OCI-LY7 (cell line): Measurements from ENCODE around the gene ASCL5. TPM values are rescaled to one million over a fixed set of nuclear protein-coding genes. Genes with fewer than 3 reads are reported as not detected.

Experiments used
- BruUV-seq: library from RNA; stranded (reverse); fragments of 400-500 nt; replicated peaks from 2 replicates; lab custom pipeline; 2021; lab: Mats Ljungman, UMichigan
- CTCF ChIA-PET: fragments of 300-600 bp; sonication (Branson Sonifier 250); formaldehyde crosslinking; loops from one replicate; lab custom pipeline; 2022; ENCODE audit warnings: antibody characterized with exemption; ENCODE audit not compliant: unreplicated experiment; lab: Charles Lee
- POLR2A ChIA-PET: fragments of 300-600 bp; sonication (Branson Sonifier 250); formaldehyde crosslinking; loops from one replicate; lab custom pipeline; 2022; ENCODE audit warnings: antibody characterized with exemption; lab: Charles Lee
- DNase-seq: peaks from one replicate; pipeline ENCODE4 v3.0.0-alpha.2; 2015; ENCODE audit warnings: low spot score
- H2AFZ ChIP-seq: fragments of 200-600 bp; sonication (generic), shearing (Covaris generic); 2 replicates; pipeline ENCODE4 v1.6.1; 2014; ENCODE audit warnings: mild to moderate bottlenecking, antibody characterized with exemption, low read length, moderate library complexity
- H3K27ac ChIP-seq: fragments of 200-600 bp; sonication (generic); 2 replicates; pipeline ENCODE4 v1.5.1; 2014; ENCODE audit warnings: mixed run types, low read depth, mild to moderate bottlenecking, moderate library complexity, low read length, inconsistent platforms; ENCODE audit not compliant: poor library complexity, severe bottlenecking
- H3K36me3 ChIP-seq: fragments of 200-600 bp; sonication (generic); 2 replicates; pipeline ENCODE4 v1.6.1; 2014; ENCODE audit warnings: mild to moderate bottlenecking, antibody characterized with exemption, low read length, moderate library complexity, mixed read lengths; ENCODE audit not compliant: insufficient read depth
- H3K4me1 ChIP-seq: fragments of 200-600 bp; sonication (generic); 2 replicates; pipeline ENCODE4 v1.5.1; 2014; ENCODE audit warnings: mild to moderate bottlenecking, low read length; ENCODE audit not compliant: insufficient read depth, poor library complexity, severe bottlenecking
- H3K4me2 ChIP-seq: fragments of 200-600 bp; sonication (generic); 2 replicates; pipeline ENCODE4 v1.6.1; 2014; ENCODE audit warnings: mild to moderate bottlenecking, low read length
- H3K4me3 ChIP-seq: fragments of 200-600 bp; sonication (generic); 2 replicates; pipeline ENCODE4 v1.5.1; 2014; ENCODE audit warnings: mild to moderate bottlenecking, low read depth, low read length; ENCODE audit not compliant: poor library complexity, severe bottlenecking
- H3K79me2 ChIP-seq: fragments of 200-600 bp; sonication (generic); 2 replicates; pipeline ENCODE4 v1.6.1; 2016; ENCODE audit warnings: low read depth, mild to moderate bottlenecking, low read length, moderate library complexity, mixed read lengths; ENCODE audit not compliant: insufficient read depth
- H3K9me2 ChIP-seq: fragments of 200-600 bp; sonication (generic); 2 replicates; pipeline ENCODE4 v1.6.1; 2016; ENCODE audit warnings: mild to moderate bottlenecking, low read length, mixed read lengths; ENCODE audit not compliant: insufficient read depth
- H3K9me3 ChIP-seq: fragments of 200-600 bp; sonication (generic); 2 replicates; pipeline ENCODE4 v1.6.1; 2014; ENCODE audit warnings: mild to moderate bottlenecking, mixed run types, low read length, mixed read lengths
- H4K20me1 ChIP-seq: fragments of 200-600 bp; sonication (generic); 2 replicates; pipeline ENCODE4 v1.6.1; 2014; ENCODE audit warnings: mild to moderate bottlenecking, antibody characterized with exemption, low read length, moderate library complexity, mixed read lengths; ENCODE audit not compliant: insufficient read depth
- CTCF ChIP-seq: fragments of 200-600 bp; sonication (generic); conservative IDR thresholded peaks from 2 replicates; pipeline ENCODE4 v1.5.1; 2014; ENCODE audit warnings: mild to moderate bottlenecking, antibody characterized with exemption, low read length, moderate library complexity, mixed read lengths
- EZH2phosphoT487 ChIP-seq: fragments of 200-600 bp; sonication (generic); IDR thresholded peaks from 2 replicates; pipeline ENCODE4 v1.6.1; 2018; ENCODE audit warnings: low read depth, borderline replicate concordance, mild to moderate bottlenecking, mixed run types, antibody characterized with exemption, low read length, moderate library complexity, mixed read lengths
- intact Hi-C: fragments of 100-400 bp; cut with micrococcal nuclease; formaldehyde crosslinking; loops from one replicate; pipeline ENCODE4 v1.10.0; 2022; ENCODE audit not compliant: unreplicated experiment
- total RNA-seq, 2 experiments: library from RNA; depleted of rRNA in 1 of 2; stranded (reverse); fragments of >200 nt in 1 of 2; shearing (Covaris generic) in 1 of 2; gene quantifications; 2 replicates each; pipeline ENCODE4 v1.2.3, GENCODE V29; 2014 to 2022

The ASCL5 gene
- total RNA-seq, 2 experiments from 2014 or later, result not detected

- DNase-seq, result no peak
- H3K9me3 ChIP-seq, result no peaks in the 10 kb centered on the region
- no peaks in the 10 kb centered on the region for H3K9me2 ChIP-seq
- ChIA-PET CTCF (no interaction called here), POLR2A (no interaction called here)
- no peaks in the 10 kb centered on the region for H3K79me2 ChIP-seq
- intact Hi-C loops, result no loop called here
- peaks cover 20% of the 10 kb centered on the region; the same call in 1 of the 2 replicates for H3K36me3 ChIP-seq
- BruUV-seq, result no TSS peak
- no peak for TF ChIP-seq EZH2phosphoT487
- TF ChIP-seq CTCF, result no peak
- no peak overlapping the region for H3K4me2 ChIP-seq
- H3K4me3 ChIP-seq, result no peak overlapping the region
- H2AFZ ChIP-seq, result no peak overlapping the region
- H3K4me1 ChIP-seq, result no peaks in the 10 kb centered on the region
- no peaks in the 10 kb centered on the region for H4K20me1 ChIP-seq
- no peak overlapping the region for H3K27ac ChIP-seq
Measured at GRCh38 chr1:201140235-201140940, 13.4 kb upstream of the ASCL5 start.

GRCh38 chr1:201139756-201140155 is 12.8 kb upstream of the ASCL5 start:
- H3K36me3 ChIP-seq, result peaks cover 14% of the 10 kb centered on the region; the same call in 1 of the 2 replicates
- TF ChIP-seq CTCF (no peak), EZH2phosphoT487 (no peak)
- H3K4me1 ChIP-seq, result no peaks in the 10 kb centered on the region
- intact Hi-C loops, result no loop called here
- no peak overlapping the region for H3K4me2 ChIP-seq
- H4K20me1 ChIP-seq, result no peaks in the 10 kb centered on the region
- no peak overlapping the region for H2AFZ ChIP-seq
- H3K27ac ChIP-seq, result no peak overlapping the region
- CTCF ChIA-PET, result no interaction called here
- no peak overlapping the region for H3K4me3 ChIP-seq
- BruUV-seq, result no TSS peak
- no peaks in the 10 kb centered on the region for H3K9me2 ChIP-seq
- no peaks in the 10 kb centered on the region for H3K9me3 ChIP-seq
- POLR2A ChIA-PET, result no interaction called here
- no peak for DNase-seq
- no peaks in the 10 kb centered on the region for H3K79me2 ChIP-seq

- H2AFZ ChIP-seq, result no peak overlapping the region
- H3K27ac ChIP-seq, result no peak overlapping the region
- no peaks in the 10 kb centered on the region for H3K79me2 ChIP-seq
- no peak overlapping the region for H3K4me2 ChIP-seq
- no peak for TF ChIP-seq CTCF
- TF ChIP-seq EZH2phosphoT487, result no peak
- no peak for DNase-seq
- no peaks in the 10 kb centered on the region for H3K9me2 ChIP-seq
- H3K36me3 ChIP-seq, result 0 out of 2 replicates have a peak, but pooled peaks cover 10% of the 10 kb centered on the region
- H3K4me3 ChIP-seq, result no peak overlapping the region
- CTCF ChIA-PET, result no interaction called here
- no peaks in the 10 kb centered on the region for H3K9me3 ChIP-seq
- POLR2A ChIA-PET, result interaction anchor here (0.6 kb wide), 1 partner anchor 26 kb away, joined by 3 read pairs; no protein-coding TSS in a partner anchor
- intact Hi-C loops, result no loop called here
- BruUV-seq, result no TSS peak
- H4K20me1 ChIP-seq, result no peaks in the 10 kb centered on the region
- no peaks in the 10 kb centered on the region for H3K4me1 ChIP-seq
Measured at GRCh38 chr1:201139306-201139705, 12.3 kb upstream of the ASCL5 start.
